Muscle layer of duodenum (tissue), 2 donors: ENCODE measurements around the gene UCHL5.

Experiments used
- H3K27ac ChIP-seq: one replicate; pipeline ENCODE4 v1.7.0; 2013; ENCODE audit warnings: mild to moderate bottlenecking, low read length
- H3K27me3 ChIP-seq: one replicate; pipeline ENCODE4 v1.7.0; 2013; ENCODE audit warnings: low read depth, mild to moderate bottlenecking, control low read depth, low read length
- H3K36me3 ChIP-seq, 2 donors: one replicate each; pipeline ENCODE4 v1.7.0; 2013; ENCODE audit warnings: low read length in 2 of 2, control low read depth in 1 of 2, mild to moderate bottlenecking in 1 of 2; ENCODE audit not compliant: insufficient read depth in 2 of 2, control insufficient read depth in 1 of 2
- H3K4me1 ChIP-seq, 2 donors: one replicate each; pipeline ENCODE4 v1.7.0; 2013; ENCODE audit warnings: low read length in 2 of 2, mild to moderate bottlenecking in 2 of 2, control low read depth in 1 of 2, moderate library complexity in 1 of 2; ENCODE audit not compliant: insufficient read depth in 2 of 2, control insufficient read depth in 1 of 2
- H3K4me3 ChIP-seq, 2 donors: one replicate each; pipeline ENCODE4 v1.7.0; 2013; ENCODE audit warnings: low read length in 2 of 2, low read depth in 1 of 2, mild to moderate bottlenecking in 1 of 2
- H3K9me3 ChIP-seq, 2 donors: one replicate each; pipeline ENCODE4 v1.7.0; 2013; ENCODE audit warnings: low read length in 2 of 2, control low read depth in 1 of 2, mild to moderate bottlenecking in 1 of 2; ENCODE audit not compliant: control insufficient read depth in 1 of 2
- donor health status: healthy.

Gene UCHL5

DNA sequence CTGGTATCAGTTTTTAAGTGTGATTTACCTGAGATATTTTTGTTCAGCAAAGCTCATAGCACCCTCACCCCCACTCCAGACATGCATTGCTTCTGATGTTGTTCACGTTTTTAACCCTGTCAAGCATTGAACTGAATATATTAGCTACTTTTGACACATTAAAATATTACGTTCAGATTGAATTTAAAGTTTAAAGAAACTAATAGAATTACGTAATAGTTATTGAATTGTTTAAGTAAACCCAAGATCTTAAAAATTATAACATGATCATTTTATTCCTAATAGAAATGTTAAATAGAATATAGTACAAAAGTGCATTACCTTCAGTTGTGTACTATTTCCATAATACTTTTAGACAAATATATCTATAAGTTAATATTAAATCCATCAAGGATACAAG lies 27.2 kb upstream of the UCHL5 start:
- Histone ChIP-seq H3K9me3 (no peaks in the 10 kb centered on the region), H3K4me1 (no peaks in the 10 kb centered on the region), H3K4me3 (no peak overlapping the region), H3K27ac (no peak overlapping the region), H3K27me3 (no peaks in the 10 kb centered on the region), H3K36me3 (peaks cover 28 to 48% of the 10 kb centered on the region in 2 donors)

GRCh38 chr1:193085263-193085662 lies 26.1 kb upstream of the UCHL5 start:
- Histone ChIP-seq H3K36me3 (peaks cover 28 to 49% of the 10 kb centered on the region in 2 donors), H3K9me3 (no peaks in the 10 kb centered on the region), H3K4me1 (no peaks in the 10 kb centered on the region), H3K27ac (no peak overlapping the region), H3K4me3 (no peak overlapping the region), H3K27me3 (no peaks in the 10 kb centered on the region)

- Histone ChIP-seq H3K4me3 (no peak overlapping the region), H3K4me1 (no peaks in the 10 kb centered on the region), H3K9me3 (no peaks in the 10 kb centered on the region), H3K27ac (no peak overlapping the region), H3K36me3 (peaks cover 28 to 63% of the 10 kb centered on the region in 2 donors), H3K27me3 (no peaks in the 10 kb centered on the region)
Measured at GRCh38 chr1:193083365-193084088, 24.4 kb upstream of the UCHL5 start.

DNA sequence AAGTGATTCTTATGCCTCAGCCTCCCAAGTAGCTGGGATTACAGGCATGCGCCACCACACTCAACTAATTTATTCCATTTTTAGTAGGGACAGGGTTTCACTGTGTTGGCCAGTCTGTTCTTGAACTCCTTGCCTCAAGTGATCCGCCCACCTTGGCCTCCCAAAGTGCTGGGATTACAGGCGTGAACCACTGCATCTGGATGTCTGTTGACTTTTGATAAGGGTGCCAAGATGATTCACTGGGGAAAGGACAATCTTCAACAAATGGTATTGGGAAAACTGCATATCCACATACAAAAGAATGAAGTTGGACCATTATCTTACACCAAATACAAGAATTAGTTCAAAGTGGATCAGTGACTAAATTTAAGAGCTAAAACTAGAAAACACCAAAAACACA lies 20.0 kb upstream of the UCHL5 start:
- Histone ChIP-seq H3K4me1 (no peaks in the 10 kb centered on the region), H3K9me3 (no peaks in the 10 kb centered on the region), H3K27ac (no peak overlapping the region), H3K36me3 (peaks cover 24 to 59% of the 10 kb centered on the region in 2 donors), H3K4me3 (no peak overlapping the region), H3K27me3 (no peaks in the 10 kb centered on the region)

- H3K36me3 ChIP-seq, result peaks cover 13 to 49% of the 10 kb centered on the region in 2 donors
- no peaks in the 10 kb centered on the region for H3K9me3 ChIP-seq
- no peaks in the 10 kb centered on the region for H3K4me1 ChIP-seq
- no peak overlapping the region for H3K27ac ChIP-seq
- no peaks in the 10 kb centered on the region for H3K27me3 ChIP-seq
- no peak overlapping the region for H3K4me3 ChIP-seq
Measured at GRCh38 chr1:193077991-193078390, 18.8 kb upstream of the UCHL5 start.

DNA sequence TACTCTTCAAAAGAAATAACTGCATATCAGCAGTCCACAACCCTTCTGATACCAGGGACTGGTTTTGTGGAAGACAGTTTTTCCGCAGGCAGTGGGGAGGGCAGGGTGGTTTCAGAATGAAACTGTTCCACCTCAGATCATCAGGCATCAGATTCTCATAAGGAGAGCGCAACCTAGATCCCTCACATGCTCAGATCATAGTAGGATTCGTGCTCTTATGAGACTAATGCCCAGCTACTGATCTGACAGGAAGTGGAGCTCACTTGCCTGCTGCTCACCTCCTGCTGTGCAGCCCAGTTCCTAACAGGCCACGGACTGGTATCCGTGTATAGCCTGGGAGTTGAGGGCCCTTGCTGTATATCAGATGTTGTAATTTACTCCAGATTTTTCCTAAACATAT lies 11.8 kb upstream of the UCHL5 start:
- no peaks in the 10 kb centered on the region for H3K9me3 ChIP-seq
- H3K4me3 ChIP-seq, result no peak overlapping the region
- H3K36me3 ChIP-seq, result peaks cover 0 to 3% of the 10 kb centered on the region in 2 donors
- H3K27me3 ChIP-seq, result no peaks in the 10 kb centered on the region
- no peak overlapping the region for H3K27ac ChIP-seq
- H3K4me1 ChIP-seq, result peaks cover 0 to 10% of the 10 kb centered on the region in 2 donors

GRCh38 chr1:193070386-193070753 lies 11.2 kb upstream of the UCHL5 start:
- Histone ChIP-seq H3K4me3 (no peak overlapping the region), H3K27ac (no peak overlapping the region)

GRCh38 chr1:193069748-193070385 lies 10.7 kb upstream of the UCHL5 start:
- H3K4me3 ChIP-seq, result no peak overlapping the region
- H3K9me3 ChIP-seq, result no peaks in the 10 kb centered on the region
- no peaks in the 10 kb centered on the region for H3K27me3 ChIP-seq
- H3K4me1 ChIP-seq, result peaks cover 0 to 10% of the 10 kb centered on the region in 2 donors
- H3K36me3 ChIP-seq, result peaks cover 0 to 3% of the 10 kb centered on the region in 2 donors
- H3K27ac ChIP-seq, result no peak overlapping the region

More at GRCh38 chr1:193070386-193070753, 11.2 kb upstream of the UCHL5 start:
- Histone ChIP-seq H3K36me3 (peaks cover 0 to 3% of the 10 kb centered on the region in 2 donors), H3K4me1 (peaks cover 0 to 10% of the 10 kb centered on the region in 2 donors), H3K27me3 (no peaks in the 10 kb centered on the region), H3K9me3 (no peaks in the 10 kb centered on the region)

GRCh38 chr1:193068013-193068412 lies 8.9 kb upstream of the UCHL5 start:
- no peak overlapping the region for H3K4me3 ChIP-seq
- no peaks in the 10 kb centered on the region for H3K27me3 ChIP-seq
- H3K36me3 ChIP-seq, result peaks cover 0 to 3% of the 10 kb centered on the region in 2 donors
- H3K9me3 ChIP-seq, result no peaks in the 10 kb centered on the region
- no peak overlapping the region for H3K27ac ChIP-seq
- H3K4me1 ChIP-seq, result peaks cover 0 to 10% of the 10 kb centered on the region in 2 donors

GRCh38 chr1:193066606-193067005 lies 7.4 kb upstream of the UCHL5 start:
- Histone ChIP-seq H3K4me3 (no peak overlapping the region), H3K27me3 (no peaks in the 10 kb centered on the region), H3K4me1 (peaks cover 0 to 12% of the 10 kb centered on the region in 2 donors), H3K9me3 (no peaks in the 10 kb centered on the region), H3K27ac (no peak overlapping the region), H3K36me3 (peaks cover 0 to 3% of the 10 kb centered on the region in 2 donors)

DNA sequence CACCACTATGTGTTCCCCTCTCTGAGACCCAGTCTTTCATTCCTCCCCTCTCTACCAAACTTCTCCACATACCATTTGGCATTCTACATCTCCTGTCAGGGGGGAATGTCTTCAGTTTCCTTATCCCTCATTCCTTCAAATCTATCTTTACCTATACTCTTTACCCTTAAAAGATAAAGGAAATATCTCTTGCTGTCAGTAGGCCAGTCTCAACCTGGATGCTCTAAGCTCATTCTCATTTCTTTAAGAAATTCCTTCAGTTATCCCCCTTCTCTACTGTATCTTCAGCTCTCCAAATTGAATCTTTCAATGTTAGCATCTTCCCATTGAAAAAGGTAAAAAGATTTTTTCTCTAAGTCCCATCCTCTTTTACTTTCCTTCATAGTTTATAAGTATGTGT lies 6.8 kb upstream of the UCHL5 start:
- no peak overlapping the region for H3K27ac ChIP-seq
- H3K9me3 ChIP-seq, result no peaks in the 10 kb centered on the region
- H3K36me3 ChIP-seq, result peaks cover 0 to 3% of the 10 kb centered on the region in 2 donors
- no peak overlapping the region for H3K4me3 ChIP-seq
- H3K4me1 ChIP-seq, result peaks cover 4 to 18% of the 10 kb centered on the region in 2 donors
- no peaks in the 10 kb centered on the region for H3K27me3 ChIP-seq
